DMS53 treated with DMSO at 0.1 percent for 48 hours (cell line): Measurements from ENCODE around the gene SH3BP1.
"Not testable (repeated sequence)": the region's sequence is repeated elsewhere in the genome, so short reads cannot be mapped to it uniquely, and the experiment has no call there.

Experiments used
- DNase-seq: peaks from one replicate; lab custom pipeline; 2025; ENCODE audit not compliant: unreplicated experiment; lab: John Stamatoyannopoulos, UW

SH3BP1 gene

DNA sequence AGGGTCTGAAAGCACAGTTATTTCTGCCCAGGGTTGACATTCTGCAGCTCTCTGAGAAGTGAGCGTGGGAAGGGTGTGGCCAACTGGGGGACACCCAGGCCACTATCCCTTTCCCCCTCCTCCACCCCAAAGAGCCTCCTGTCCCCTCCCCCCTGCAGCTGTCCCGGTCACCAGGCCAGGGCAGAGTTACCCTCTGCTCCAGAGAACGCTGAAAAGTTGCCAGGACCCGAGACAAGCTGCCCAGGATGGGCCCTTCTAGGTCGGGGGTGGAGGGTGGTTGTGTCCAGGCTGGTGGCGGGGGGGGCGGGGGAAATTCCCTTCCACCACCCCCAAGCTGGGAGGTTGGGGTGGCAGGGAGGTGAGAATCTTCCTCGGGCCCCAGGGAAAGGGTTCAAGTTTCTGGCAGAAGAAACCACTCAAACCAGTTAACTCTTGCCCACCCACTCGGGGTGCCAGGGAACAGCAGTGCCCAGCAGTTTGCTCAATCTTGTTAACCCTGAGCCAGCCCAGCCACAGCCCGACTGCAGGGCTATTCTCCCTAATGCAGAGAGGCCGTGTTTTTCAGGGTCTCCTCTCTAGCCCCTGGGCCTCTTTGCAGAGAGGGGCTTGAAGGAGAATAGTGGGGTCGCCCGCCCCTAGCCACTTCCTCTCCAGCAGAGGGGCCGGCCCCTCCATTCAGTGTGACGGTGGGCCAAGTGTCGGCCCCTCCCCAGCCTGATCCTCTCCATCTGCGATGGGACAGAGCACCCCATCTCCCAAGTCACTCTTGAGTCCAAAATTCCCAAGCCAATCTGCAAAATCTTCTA lies 36.7 kb downstream of the SH3BP1 start:
- DNase-seq, result no peak

DNA sequence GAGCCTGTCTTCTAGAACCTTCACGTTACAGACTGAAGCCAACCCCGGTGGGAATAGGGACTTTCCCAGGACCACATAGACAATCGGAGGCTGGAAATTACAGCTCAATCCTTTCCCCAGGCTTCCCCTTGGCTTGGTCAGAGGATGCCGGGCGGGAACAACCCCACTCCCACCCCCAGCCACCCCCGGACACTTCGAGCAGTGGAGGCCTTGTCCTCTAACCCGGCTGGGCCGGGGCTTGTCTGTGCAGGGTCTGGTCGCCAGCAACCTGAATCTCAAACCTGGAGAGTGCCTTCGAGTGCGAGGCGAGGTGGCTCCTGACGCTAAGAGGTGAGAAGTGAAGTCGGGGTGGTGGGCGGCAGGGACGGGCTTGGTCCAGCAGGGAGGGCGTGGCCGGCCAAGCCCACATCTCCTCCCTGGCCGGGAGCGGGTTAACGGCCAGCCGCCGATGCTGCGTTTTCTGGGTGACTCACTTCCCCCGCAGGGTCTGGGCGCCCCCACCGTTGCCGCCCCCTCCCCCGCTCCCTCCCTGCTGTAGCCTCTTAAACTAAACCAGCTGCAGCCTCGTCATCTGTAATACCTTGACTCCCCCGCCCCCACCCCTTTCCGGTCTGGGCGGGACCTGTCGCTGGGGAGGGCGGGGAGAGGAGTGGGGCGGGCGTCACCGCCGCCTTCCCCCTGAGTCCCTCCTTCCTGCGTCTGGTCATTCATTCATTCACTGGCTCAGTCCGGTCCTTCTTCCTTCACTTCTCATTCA lies 37.4 kb downstream of the SH3BP1 start:
- DNase-seq, result peak; percentile 19

DNA sequence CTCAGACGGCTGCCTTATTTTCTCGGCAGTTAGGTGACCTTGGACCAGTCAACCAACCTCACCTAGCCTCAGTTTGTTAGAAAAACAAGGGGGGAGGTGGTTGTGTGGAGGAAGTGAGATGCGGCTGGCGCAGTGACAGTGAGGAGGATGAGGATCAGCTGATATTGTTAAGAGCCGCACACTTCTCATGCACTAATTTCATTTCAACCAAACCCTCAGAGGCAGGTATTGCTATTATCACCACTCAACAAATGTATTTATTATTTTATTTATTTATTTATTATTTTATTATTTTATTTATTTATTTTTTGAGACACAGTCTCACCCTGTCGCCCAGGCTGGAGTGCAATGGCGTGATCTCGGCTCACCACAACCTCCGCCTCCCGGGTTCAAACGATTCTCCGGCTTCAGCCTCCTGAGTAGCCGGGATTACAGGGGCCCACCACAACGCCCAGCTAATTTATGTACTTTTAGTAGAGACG lies 38.1 kb downstream of the SH3BP1 start:
- no peak for DNase-seq

DNA sequence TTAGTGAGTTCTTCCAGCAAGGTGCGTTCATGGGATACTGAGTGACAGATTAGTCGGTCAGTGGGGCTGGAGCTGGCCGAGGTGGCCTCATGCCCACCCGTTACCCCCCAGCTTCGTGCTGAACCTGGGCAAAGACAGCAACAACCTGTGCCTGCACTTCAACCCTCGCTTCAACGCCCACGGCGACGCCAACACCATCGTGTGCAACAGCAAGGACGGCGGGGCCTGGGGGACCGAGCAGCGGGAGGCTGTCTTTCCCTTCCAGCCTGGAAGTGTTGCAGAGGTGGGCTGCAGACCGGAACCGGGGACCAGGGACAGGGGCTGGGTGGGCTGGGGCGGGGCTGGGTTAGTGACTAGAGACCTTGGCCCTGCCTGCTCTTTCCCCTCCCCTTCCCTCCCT lies 38.9 kb downstream of the SH3BP1 start:
- no peak for DNase-seq

DNA sequence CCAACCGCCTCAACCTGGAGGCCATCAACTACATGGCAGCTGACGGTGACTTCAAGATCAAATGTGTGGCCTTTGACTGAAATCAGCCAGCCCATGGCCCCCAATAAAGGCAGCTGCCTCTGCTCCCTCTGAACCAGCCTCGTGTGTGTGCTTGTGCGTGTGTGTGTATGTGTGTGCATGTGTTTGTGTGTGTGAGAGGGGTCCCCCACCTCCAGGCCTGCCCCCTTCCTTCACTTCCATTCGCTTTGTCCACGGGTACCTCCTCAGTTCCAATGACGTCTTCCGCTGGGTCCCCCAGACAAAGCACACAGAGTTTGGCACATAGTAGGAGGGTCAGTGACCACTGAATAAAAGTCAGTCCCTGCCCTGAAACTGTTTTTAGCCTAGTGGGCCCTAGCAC lies 40.2 kb downstream of the SH3BP1 start:
- no peak for DNase-seq

DNA sequence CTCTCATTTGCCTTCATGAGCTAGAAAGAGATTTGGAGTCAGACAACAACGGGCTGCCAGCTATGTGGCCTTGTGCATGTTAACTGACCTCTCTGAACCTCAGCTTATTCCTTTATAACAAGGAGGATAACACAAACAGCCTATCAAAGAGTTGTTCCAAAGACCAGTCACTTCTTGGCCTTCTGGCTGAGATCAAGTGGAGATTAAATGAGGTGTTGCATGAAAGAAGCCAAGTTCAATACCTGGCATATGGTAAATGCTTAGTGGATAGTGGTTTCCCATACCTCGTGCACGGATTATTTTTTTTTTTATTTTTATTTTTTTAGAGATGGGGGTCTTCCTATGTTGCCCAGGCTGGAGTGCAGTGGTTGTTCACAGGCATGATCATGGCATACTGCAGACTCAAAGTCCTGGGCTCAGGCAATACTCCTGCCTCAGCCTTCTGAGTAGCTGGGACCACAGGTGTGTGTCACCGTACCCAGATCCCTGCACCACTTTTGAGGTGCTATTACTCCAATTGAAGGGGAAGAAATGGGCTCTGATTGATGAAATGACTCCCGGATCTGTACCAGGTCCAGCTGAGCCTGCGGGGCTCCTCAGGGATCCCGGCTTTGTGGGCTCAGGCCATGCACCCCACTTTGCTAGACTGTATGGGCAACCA lies 40.9 kb downstream of the SH3BP1 start:
- no peak for DNase-seq

DNA sequence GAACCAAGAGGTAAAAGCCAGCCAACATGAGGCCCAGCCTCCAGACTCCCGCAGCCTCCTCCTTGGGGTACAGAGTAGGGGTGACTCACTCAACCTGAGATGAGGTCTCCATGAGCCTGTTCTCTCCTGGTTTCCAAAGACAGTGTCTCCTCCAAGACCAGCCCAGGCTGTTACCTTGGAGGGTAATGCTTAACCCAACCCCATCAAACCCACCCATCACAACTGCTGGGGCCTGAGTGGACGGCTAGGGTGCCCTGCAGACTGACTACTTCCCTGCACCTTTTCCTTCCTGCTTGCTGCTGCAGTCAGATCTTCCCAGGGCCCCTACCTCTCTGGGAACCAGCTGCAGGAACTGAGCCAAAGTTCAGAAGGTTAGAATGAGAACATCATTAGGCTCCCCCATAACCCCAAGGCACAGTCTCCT lies 41.5 kb downstream of the SH3BP1 start:
- DNase-seq, result no peak

DNA sequence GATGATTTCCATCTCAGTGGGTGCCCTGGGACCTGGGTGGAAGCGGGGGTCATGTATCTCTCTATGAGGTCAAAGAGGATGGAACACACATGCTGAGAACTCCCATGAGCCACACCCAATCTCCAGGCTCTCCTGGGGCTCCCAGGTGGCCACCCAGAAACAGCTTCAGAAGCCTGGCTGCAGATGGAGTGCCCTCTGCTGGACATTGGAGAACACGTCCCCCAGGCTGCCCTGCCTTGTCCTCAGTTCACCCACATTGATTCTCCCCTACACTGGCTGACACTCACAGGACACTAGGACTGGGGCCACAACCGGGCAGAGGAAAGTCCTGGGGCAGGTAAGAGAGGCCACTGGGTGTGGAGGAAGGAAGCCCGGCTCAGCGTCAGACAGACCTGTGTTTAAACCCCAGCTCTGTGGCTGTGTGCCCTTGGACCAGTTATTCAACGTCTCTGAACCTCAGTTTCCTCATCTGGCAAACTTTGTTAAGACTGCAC lies 42.1 kb downstream of the SH3BP1 start:
- peak; percentile 23 for DNase-seq

DNA sequence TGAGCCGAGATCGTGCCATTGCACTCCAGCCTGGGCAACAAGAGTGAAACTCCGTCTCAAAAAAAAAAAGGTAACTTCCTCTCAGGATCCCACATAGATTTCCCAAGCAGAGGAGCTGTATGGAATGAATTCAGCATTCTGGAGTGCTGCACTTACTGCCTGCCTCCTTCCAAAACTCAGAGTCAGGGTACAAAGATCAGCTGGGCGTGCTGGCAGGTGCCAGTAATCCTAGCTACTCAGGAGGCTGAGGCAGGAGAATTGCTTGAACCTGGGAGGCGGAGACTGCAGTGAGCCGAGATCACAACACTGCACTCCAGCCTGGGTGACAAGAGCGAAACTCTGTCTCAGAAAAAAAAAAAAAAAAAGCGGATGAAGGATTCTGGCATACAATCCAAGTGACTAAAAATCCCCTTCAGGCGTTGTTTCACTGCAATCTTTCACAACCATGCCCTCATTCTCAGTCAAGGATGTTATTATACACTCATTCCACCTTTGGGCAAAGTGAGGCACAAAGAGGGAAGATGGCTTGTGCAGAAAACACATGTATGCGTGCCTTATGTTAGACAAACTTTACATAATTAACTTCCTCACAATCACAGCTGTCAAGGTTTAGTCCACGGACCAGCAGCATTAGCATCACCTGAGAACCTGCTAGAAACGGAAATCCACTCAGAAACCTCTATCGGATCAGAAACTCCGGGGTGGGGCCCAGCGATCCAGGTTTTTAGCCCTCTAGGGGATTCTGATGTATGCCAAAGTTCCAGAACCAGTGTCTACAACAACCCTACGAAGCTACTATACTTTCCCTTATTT lies 45.5 kb downstream of the SH3BP1 start:
- DNase-seq, result no peak

DNA sequence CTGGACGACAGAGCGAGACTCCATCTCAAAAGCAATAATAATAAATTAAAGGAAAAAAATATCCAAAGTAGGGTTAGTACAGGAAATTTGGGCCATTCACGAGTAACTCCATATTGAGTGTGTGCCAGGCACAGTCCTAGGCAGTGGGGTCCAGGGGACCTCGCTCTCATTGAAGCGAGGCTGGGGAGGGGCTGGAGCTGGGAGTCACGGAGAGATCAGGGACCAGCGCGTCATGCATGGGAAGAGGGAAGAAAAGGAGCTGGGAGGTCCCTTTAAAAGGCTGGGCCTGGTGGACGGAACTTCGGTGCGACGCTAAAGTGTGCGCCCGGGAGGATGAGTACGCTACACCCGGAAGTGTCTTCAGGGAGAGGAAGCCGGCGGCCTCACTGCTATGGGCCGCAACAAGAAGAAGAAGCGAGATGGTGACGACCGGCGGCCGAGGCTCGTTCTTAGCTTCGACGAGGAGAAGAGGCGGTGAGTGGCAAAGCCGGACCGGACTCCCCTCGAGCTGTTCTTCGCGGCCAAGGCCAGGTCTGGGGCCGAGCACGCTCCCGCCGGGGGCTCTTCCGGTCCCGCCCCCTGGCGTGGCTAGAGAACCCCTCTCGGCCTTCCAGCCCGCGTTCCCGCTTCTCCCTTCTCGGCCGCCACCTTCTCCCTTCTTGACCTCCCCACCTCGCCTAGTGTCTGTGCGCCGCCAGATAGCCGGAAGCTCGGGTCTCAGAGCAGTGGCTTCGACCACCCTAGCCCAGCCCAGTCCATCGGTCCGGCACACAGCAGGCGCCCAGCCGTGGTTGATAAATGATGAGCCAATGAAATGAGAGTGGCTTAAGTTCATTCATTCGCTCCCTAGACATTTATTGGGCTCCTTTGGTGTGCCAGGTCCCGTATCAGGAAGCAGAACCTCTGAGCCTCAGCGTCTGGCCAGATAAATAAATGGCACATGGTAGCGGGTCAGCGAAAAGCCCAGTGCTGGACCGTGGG lies 46.8 kb downstream of the SH3BP1 start, which contains the start of gene NOL12:
Gene NOL12 (plus strand): TSS at position 342 of the 981 bp plus-strand sequence. CDS start 50 bp downstream, at position 392.
- peak; percentile 40 for DNase-seq

DNA sequence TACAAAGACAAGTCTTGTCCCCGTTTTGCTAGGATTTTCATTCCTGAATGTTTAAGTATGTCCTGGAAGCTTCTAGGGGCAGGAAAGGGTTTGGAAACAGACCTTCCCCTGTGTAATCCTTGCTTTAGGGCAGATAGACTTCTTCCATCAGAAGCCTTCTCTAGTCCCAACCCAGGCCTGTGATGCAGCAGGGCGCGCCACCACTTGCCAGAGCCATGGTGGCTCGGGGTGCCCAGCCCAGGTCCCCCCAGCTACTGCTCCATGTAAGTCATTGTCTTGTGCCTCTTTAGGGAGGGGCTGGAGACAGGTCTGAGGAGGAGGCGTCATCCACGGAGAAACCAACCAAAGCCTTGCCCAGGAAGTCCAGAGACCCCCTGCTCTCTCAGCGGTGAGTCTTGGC lies 50.9 kb downstream of the SH3BP1 start:
- DNase-seq, result no peak

DNA sequence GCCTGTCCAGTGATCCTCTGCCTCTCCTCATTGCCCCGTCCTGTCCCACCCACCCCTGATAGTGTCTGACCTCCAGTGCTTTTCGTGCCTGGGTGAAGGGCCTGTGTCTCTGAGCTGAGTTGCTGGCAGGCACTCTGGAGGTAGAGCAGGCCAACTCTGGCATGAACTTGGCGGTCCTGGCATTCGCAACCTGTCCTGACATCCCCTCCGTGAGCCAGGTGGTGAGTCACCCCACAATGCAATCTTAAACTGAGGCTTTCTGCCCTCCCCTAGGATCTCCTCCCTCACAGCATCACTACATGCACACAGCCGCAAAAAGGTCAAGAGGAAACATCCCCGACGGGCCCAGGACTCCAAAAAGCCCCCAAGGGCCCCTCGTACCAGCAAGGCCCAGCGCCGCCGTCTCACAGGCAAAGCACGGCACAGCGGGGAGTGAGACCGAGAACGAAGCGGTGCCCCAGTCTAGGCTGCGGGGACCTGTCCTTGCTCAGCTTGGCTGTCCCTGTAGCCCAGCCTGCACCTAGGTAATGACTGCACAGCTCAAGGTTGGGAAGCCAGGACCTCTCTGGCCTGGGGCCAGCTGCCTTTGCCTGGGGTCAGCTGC lies 51.5 kb downstream of the SH3BP1 start:
- no peak for DNase-seq

DNA sequence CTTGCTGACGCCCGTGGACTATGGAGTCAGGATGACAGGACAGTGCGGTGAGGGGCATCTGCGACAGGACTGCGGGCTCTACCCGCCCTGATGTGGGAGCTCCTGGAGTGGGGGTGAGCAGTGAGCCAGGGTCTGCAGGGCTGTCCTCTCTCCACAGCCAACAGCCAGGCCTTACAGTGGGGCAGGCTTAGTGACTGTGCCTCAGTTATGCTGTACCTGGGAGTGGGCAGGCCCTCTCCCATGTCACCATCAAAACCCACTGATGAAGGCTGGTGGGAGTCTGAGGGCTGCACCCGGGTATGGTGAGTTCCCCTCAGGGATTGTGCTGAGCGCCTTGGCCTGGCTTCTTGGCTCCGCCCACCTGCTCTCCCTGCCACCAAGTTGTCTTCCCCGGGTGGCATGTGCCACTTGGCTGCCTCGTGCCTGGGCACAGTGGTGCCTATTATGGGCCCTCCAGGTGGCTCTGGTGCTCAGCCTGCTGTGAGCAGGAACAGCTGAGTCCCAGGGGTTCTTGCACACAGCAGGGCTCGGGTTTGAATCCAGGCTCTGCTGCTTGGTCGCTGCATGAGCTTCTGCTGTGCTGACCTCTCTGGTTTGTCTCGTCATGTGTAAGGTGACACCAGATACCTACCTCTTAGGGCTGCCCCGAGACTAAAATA lies 53.3 kb downstream of the SH3BP1 start:
- DNase-seq, result no peak

DNA sequence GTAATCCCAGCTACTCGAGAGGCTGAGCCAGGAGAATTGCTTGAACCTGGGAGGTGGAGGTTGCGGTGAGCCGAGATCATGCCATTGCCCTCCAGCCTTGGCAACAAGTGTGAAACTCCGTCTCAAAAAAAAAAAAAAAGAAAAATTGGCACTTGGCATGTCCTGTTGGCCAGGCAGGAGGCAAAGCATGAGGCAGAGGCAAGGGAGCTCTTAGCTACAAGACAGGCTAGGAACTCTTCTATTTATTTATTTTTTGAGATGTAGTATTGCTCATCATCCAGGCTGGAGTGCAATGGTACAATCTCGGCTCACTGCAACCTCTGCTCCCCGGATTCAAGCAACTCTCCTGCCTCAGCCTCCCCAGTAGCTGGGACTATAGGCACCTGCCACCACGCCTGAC lies 54.7 kb downstream of the SH3BP1 start:
- not testable (repeated sequence) for DNase-seq

DNA sequence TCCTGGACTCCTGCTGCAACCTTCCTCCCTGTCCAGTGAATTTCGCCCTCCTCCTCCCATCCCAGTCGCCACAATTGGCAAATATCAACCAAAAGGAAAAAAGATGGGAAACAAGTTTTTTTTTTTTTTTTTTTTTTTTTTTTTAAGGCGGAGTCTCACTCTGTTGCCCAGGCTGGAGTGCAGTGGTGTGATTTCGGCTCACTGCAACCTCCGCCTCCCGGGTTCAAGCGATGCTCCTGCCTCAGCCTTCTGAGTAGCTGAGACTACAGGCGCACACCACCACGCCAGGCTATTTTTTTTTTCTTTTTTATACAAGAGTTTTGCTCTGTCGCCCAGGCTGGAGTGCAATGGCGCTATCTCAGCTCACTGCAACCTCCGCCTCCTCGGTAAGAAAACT lies 56.8 kb downstream of the SH3BP1 start:
- not testable (repeated sequence) for DNase-seq

DNA sequence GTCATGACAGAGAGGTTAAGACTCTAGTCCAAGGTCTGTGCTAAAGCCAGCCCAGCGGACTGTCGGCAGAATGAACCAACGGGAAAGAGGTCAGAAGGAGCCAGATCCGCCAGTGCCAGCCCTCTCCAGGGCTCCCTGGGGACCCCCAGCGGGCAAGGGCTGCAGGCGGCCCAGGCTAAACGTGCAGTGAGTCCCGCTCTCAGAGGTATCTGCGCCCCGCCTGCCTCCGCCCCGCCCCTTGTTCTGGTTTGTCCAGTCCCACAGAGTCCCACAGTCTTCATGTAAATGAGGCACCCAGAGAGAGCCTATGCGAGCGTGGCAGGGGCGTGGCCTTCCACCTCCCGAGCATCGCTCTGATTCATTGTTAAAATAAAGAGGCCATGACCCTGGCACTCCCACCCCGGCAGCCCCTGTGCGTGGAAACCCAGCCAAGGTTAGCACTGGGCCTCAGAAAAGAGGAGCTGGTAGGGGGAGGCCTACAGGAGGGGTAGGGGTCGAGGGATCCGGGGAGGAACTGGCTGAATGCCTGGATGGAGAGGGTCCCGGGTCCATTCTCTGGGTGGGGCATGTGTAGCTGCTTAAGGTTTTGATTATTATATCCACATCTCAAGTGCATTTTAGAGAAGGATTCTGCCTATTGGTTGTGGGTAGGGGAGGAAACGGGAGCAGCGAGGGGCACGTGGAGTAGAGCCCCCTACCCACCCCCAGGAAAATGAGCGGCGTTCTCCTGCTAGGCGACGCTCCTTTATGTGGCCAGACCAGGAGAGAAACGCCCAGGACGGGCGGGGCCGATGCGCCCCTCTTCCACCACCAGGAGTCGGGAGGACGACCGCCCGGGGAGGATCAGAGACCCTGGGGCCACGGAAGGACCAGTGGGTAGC lies 57.4 kb downstream of the SH3BP1 start, which contains the start of gene TRIOBP:
Gene TRIOBP (plus strand): TSS at position 392 of the 881 bp plus-strand sequence. CDS start 4,318 bp downstream, outside the sequence.
- peak; percentile 48 for DNase-seq

DNA sequence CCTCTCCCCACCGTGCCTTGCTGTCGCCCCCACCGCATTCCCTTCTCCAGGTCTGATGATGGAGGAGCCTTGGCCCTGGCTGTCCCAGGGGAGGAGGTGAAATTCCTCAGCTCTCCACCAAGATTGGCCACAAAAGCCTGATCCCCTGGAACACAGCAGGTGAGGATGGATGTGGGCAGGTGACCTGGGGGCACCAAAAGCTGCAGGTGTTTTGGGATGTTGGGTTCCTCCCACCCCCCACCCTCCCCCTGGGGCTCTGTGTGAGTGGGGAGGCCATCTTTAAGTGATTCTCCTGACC lies 58.0 kb downstream of the SH3BP1 start:
- no peak for DNase-seq
